Measurements from ENCODE around the gene CD58.
A peak's percentile ranks its signal among the peaks of the same experiment; 100 is the strongest.
"Not testable (repeated sequence)": the region's sequence is repeated elsewhere in the genome, so short reads cannot be mapped to it uniquely, and the experiment has no call there.

Gene CD58

GRCh38 chr1:116591951-116592605, 21.3 kb upstream of the CD58 start:
- DNase-seq, result not testable (repeated sequence)

- DNase-seq, result not testable (repeated sequence)
These were observed 20.5 kb upstream of the CD58 start for GRCh38 chr1:116591006-116591950.

DNA sequence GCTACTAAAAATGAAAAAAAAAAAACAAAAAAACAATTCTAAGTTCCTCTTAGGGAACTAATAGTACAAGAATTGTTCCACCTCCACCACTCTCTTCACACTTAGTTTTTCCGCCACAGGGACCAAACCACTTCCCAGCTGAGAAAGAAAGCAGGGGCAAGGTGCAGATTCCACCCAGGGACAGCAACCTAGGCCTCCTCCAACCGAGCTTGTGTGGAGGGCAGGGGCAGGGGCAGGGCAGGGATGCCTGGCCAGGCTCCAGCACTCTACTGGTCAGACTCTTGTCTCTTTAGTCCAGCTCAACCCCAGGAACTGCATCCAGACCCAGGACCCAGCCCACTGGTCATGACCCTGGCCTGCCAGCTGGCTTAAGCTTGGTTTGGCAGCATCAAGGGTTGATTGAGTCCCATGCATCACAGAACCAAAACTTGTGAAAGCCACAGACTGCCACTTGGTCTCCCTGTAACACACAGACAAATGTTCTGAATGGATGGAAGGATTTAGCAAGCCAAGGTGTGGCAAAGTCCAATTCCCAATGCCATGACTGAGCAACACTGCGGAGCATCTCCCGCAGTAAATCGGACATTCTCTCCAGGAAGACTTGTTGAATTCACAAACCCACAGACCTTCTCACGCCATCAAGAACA, 19.7 kb upstream of the CD58 start:
- not testable (repeated sequence) for DNase-seq

DNA sequence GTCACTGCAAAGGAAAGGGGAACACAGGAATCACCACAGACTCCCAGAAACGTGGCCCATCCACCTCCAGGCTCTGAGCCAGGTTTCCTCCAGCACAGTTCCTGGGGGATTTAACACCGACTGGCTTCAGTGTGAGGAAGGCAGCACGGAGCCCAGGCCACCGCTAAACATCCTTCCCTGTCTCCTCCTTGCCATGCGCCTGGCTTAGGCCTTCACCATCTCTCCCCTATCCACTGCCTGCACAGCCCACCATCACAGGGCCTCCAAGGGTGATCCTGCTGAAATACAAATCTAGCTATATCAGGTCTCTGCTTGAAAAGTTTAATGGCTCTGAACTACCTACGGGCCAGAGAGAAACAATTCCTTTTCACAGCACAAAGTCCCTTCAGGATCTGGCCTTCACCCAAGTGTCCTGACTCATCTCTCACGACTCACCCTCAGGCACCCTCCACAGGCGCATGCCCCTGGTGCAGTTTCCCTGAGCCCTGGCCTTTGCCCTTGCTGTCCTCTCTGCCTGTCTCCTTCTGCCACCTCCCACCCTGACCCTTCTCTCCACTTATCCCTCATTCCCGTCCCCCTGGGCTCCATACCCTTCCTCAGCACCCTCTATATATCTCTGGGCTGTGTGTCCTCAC, 18.4 kb upstream of the CD58 start:
- not testable (repeated sequence) for DNase-seq

GRCh38 chr1:116587501-116588227, 16.8 kb upstream of the CD58 start:
- no peak for DNase-seq

DNA sequence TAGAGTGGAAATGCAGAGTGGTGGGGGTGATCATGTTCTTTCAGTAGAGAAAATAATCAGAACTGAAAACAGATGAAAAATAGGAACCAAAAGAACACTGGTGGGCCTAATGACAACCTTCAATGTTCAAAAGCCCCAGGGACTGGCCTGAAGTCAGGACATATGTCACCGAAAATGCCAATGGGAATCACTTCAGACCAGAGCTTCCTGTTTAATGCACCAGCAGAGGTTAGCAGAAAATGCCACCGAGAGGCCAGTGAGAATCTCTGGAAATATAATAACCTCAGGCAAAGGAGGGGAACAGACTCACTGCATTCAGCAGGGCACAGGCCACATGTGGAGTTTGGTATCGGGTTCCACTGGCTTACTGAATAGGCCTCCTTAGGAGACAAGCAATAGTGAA, 15.9 kb upstream of the CD58 start:
- DNase-seq, result no peak

DNA sequence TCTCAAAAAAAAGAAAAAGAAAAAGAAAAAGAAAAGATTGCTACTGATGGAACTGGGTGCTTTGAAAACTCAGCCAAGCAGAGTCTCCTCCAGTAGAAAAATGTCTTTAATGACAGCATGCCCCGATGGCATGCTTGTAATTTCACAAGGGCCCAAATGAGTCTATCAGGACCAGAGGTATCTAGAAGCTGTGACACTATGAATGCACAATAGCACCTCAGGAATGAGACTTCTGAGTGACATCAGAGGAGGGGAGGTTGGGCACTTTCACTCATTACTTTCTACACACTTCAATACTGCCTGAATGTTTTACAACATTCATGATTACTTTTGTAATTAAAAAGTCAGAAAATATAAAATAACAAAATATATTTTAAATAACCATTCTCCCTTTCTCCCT, 15.1 kb upstream of the CD58 start:
- DNase-seq, result no peak

DNA sequence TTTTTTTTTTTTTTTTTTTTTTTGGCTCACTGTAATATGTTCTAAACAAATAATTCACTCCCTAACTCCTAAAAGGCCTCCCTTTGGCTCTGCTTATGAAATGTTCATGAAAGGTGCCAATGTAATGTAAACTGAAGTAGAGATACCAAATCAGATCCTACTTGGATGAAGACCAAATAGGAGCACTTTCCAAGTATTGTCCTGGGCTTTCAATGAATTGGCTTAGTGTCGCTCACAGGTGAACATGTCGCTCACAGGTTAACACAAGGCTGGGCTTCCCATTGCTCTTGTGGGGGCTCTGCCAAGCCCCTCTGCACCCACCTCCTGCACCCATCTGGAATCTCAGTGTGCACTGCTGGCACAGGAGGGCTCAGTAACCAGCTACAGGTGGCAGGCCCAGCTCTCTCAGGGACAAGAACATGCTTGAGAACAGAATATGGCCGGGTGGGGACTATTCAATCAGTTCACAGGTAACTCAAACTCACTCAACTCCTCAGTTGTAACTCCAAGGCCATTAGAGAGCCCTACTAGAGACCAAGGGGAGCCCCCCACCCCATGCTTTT, 10.6 kb upstream of the CD58 start:
- no peak for DNase-seq

GRCh38 chr1:116580446-116581322, 9.9 kb upstream of the CD58 start:
- no peak for DNase-seq

GRCh38 chr1:116579259-116579875, 8.5 kb upstream of the CD58 start:
- no peak for DNase-seq

DNA sequence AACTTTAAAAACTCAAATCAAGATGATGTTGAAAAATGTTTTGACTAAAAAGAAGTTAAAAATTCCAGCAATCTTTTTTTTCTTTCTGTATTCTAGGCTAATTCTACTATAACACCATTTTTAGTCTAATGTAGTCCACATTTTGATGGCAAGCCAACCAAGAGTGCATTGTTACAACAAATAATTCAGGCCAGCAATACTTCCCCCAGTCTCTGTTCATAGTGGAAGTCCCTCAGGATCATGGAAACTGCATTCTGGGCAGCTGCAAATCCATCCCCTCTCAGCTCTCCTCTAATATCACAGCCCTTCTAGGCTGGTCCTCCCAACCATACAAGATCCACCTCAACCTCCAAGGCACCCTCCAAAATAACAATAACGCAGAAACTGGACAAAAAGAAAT, 7.8 kb upstream of the CD58 start:
- DNase-seq, result no peak

DNA sequence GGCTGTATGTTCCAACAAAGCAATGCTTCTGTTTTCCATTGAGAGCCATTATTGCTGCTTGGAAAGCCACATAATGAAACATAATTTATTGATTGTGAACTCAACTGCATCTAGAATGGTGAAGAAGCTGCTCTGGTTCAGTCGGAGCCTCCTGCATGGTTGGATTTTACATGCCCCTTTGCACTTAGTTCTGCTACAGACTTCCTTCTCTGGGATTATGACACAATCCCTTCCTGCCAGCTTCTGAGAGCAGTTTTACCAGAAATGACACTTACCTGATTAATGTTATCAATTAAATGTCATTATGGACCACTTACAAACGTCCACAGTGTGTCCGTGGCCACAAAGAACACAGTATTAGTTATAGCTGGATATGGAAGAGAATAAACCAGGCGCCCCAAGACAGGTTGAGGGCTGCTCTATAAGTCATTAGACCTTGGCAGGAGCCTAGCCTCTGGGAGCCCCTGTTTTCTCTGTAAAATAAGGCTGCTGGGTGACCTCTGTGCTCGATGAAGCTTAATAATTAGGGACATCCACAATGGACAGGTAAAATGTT, 7.0 kb upstream of the CD58 start:
- no peak for DNase-seq

GRCh38 chr1:116574581-116575291, 3.9 kb upstream of the CD58 start:
- peak; percentile 70 for DNase-seq

- DNase-seq, result no peak
These were observed 2.7 kb upstream of the CD58 start for GRCh38 chr1:116573431-116574095.

DNA sequence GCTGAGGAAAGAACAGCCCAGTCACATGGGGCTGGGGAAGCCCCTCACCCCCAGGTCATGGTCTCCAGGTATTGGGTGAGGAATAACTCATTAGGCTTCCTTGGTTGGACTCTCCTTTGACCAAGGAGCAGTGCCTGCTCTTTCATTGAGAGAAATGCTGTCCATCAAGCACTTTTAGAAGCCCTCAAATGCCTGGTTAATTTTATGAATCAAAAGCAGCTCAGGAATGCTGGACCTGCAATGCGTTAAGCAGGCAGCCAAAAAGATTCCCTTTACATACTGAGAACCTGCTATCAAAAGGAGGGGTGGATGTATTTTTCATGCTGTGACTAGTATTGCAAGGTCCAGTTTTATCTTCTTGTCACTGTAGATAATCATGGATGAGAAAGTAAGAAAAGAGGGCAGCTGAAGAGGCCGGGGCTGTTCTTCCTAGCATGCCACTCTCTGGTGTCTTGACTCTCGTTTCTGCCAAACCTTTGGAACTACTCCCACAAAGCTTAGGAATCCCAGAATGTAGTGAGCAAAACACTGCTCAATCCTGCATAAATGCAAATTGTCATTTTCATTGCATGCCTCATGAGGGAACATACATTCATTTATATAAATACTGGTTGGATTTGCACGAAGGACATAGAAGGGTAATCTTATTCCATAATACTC, 2.1 kb upstream of the CD58 start:
- DNase-seq, result no peak

- DNase-seq, result no peak
These were observed 1.3 kb upstream of the CD58 start for GRCh38 chr1:116572099-116572498.

GRCh38 chr1:116571215-116571919, 541 bp upstream of the CD58 start:
- no peak for DNase-seq
